NCI-H2196 treated with DMSO at 0.1 percent for 48 hours (cell line): ENCODE data around the gene TNNT2.

ENCODE experiments used
- DNase-seq: peaks from one replicate; lab custom pipeline; 2025; ENCODE audit not compliant: unreplicated experiment; lab: John Stamatoyannopoulos, UW

TNNT2 gene

GRCh38 chr1:201377611-201378092 lies at the start of gene TNNT2:
Gene TNNT2, minus strand, starts transcription at chr1:201377680. Its CDS starts 4,426 bp downstream, at chr1:201373254.
- no peak for DNase-seq

GRCh38 chr1:201426479-201427310 lies 49.2 kb upstream of the TNNT2 start:
- no peak for DNase-seq

- no peak for DNase-seq
Measured at GRCh38 chr1:201424146-201424545, 46.7 kb upstream of the TNNT2 start.

GRCh38 chr1:201423655-201424054 lies 46.2 kb upstream of the TNNT2 start:
- DNase-seq = no peak

- DNase-seq = no peak
Measured at GRCh38 chr1:201422436-201423030, 45.1 kb upstream of the TNNT2 start.

GRCh38 chr1:201422026-201422425 lies 44.5 kb upstream of the TNNT2 start:
- no peak for DNase-seq

GRCh38 chr1:201421041-201421440 lies 43.6 kb upstream of the TNNT2 start:
- DNase-seq = no peak

- no peak for DNase-seq
Measured at GRCh38 chr1:201420608-201421002, 43.1 kb upstream of the TNNT2 start.

GRCh38 chr1:201419746-201420607 lies 42.5 kb upstream of the TNNT2 start:
- no peak for DNase-seq

GRCh38 chr1:201419256-201419655 lies 41.8 kb upstream of the TNNT2 start:
- DNase-seq = no peak

- no peak for DNase-seq
Measured at GRCh38 chr1:201418461-201418860, 41.0 kb upstream of the TNNT2 start.

GRCh38 chr1:201414051-201414738 lies 36.7 kb upstream of the TNNT2 start:
- DNase-seq = no peak

- DNase-seq = no peak
Measured at GRCh38 chr1:201411292-201411691, 33.8 kb upstream of the TNNT2 start.

GRCh38 chr1:201409440-201409839 lies 32.0 kb upstream of the TNNT2 start:
- DNase-seq = no peak

- DNase-seq = no peak
Measured at GRCh38 chr1:201408834-201409200, 31.3 kb upstream of the TNNT2 start.

GRCh38 chr1:201408176-201408833 lies 30.8 kb upstream of the TNNT2 start:
- peak; percentile 51 for DNase-seq

- no peak for DNase-seq
Measured at GRCh38 chr1:201406831-201407406, 29.4 kb upstream of the TNNT2 start.

GRCh38 chr1:201405484-201405831 lies 28.0 kb upstream of the TNNT2 start:
- DNase-seq = no peak

- DNase-seq = no peak
Measured at GRCh38 chr1:201404722-201405483, 27.4 kb upstream of the TNNT2 start.
